ENCODE measurements around the gene MPC1L.

DNA sequence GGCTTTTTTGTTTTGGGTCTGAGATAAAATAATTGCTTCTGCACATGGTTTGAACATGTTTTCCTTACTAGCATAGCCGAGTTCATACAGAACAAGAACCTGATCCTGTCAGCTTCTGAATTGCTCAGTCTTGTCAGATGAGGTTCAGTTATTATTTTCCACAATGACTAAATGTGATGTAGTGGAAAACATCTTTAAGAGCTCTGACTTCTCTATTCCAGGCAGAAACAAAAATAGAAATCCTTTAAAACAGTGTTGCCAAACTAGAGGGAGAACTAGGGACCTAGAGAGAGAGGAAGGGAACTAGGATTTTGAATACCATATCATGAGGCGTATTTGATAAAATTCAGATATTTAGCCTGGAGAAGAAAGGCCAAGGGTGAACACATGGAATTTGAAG, 40.4 kb upstream of the MPC1L start:
- TF ChIP-seq, protein P1, sequence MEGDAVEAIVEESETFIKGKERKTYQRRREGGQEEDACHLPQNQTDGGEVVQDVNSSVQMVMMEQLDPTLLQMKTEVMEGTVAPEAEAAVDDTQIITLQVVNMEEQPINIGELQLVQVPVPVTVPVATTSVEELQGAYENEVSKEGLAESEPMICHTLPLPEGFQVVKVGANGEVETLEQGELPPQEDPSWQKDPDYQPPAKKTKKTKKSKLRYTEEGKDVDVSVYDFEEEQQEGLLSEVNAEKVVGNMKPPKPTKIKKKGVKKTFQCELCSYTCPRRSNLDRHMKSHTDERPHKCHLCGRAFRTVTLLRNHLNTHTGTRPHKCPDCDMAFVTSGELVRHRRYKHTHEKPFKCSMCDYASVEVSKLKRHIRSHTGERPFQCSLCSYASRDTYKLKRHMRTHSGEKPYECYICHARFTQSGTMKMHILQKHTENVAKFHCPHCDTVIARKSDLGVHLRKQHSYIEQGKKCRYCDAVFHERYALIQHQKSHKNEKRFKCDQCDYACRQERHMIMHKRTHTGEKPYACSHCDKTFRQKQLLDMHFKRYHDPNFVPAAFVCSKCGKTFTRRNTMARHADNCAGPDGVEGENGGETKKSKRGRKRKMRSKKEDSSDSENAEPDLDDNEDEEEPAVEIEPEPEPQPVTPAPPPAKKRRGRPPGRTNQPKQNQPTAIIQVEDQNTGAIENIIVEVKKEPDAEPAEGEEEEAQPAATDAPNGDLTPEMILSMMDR (IDR thresholded peaks at IDR 0.05) = no peak
- TF ChIP-seq POLR2A (IDR thresholded peaks at IDR 0.05) = no peak
